ENCODE measurements around the gene ARHGEF19.
"Not testable (repeated sequence)": the region's sequence is repeated elsewhere in the genome, so short reads cannot be mapped to it uniquely, and the experiment has no call there.

DNA sequence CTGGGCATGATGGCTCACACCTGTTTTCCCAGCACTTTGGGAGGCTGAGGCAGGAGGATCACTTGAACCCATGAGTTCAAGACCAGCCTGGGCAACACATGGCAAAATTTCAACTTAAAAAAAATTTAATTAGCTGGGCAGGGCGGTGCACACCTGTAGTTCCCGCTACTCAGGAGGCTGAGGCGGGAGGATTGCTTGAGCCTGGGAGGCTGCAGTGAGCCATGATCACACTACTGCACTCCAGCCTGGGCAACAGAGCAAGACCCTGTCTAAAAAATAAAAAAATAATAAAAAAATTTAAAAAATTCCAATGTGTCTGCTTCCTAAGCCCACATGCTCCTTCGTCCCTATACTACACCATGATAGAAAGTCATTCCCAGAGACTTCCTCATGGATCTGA lies 16.3 kb downstream of the ARHGEF19 start:
- not testable (repeated sequence) for TF ChIP-seq EZH2 (IDR thresholded peaks at IDR 0.05; ENCODE audit: insufficient read depth, poor library complexity, severe bottlenecking); EZH2phosphoT487 (IDR thresholded peaks at IDR 0.05; ENCODE audit: insufficient read depth, low read depth)

All from GM23248 (cell line).